SH-SY5Y (cell line): ENCODE data around the gene DLX4.

Source experiments
- GATA2 ChIP-seq: IDR thresholded peaks from 2 replicates; pipeline ENCODE4 v1.6.1; 2011; ENCODE audit warnings: mild to moderate bottlenecking, low read depth, low read length
- GATA3 ChIP-seq: IDR thresholded peaks from 2 replicates; pipeline ENCODE4 v1.6.1; 2011; ENCODE audit warnings: low read depth, mild to moderate bottlenecking, low read length, moderate library complexity

DNA sequence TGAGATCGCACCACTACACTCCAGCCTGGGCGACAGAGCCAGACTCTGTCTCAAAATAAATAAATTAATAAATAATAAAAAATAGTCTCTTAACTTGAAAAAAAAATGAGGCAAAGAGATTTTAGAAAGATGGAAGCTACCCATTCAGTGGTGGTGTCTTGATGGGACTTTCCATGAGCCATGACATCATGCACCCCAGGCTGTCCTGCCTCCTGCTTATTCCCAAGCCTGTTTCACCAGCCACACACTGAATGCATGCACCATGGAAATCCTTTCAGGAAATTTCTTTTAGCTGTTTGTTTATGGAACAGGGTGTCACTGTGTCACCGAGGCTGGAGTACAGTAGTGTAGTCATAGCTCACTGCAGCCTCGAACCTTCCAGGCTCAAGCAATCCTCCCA lies 34.9 kb downstream of the DLX4 start:
- TF ChIP-seq GATA2 (no peak), GATA3 (no peak)
